ENCODE results near the gene HAND2.

Gene HAND2

DNA sequence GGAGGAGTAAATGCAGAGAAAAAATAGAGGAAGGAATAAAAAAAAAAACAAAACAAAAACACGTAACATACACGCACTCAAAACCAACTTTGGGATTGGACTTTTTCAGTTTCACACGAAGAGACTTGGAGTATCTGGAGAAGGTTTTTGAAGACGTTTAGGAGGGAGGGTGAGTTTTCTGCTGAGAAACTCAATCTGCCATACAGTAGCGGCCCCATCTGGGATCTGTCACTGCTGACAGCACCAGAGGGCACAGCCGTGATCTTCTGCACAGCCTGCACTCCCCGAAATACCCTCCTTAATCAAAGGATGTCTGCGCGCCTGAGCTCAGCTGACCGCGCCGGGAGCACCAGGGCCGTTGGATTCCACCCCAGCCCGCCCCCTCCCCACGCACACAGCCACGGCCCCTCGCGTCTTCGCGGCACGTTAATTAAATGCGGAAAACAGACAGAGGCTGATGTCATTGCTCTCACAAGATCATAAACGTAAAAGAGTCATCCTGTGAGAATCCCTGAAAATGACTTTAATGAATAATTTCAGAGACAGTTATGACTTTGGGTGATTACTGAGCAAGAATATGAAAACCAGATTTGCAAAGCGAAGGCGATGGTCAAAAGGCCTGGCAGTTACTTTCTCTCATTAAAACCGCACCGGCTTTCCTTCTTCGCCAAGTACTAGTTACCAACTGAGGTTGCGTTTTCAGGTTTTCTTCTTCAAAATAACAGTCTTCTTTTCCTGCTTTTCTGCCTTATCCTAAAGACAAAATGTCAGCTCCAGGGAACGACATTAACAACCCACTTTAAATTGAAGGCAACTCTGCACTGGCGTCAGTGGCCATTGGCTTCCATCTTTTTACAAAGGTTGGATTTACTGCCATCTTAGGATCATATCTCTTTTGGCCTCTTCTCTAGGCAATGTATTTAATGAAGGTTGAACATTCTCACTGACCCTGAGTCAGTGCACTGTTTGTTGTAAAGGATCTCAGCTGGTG lies 10.6 kb downstream of the HAND2 start:
- DNase-seq, result no peak

DNA sequence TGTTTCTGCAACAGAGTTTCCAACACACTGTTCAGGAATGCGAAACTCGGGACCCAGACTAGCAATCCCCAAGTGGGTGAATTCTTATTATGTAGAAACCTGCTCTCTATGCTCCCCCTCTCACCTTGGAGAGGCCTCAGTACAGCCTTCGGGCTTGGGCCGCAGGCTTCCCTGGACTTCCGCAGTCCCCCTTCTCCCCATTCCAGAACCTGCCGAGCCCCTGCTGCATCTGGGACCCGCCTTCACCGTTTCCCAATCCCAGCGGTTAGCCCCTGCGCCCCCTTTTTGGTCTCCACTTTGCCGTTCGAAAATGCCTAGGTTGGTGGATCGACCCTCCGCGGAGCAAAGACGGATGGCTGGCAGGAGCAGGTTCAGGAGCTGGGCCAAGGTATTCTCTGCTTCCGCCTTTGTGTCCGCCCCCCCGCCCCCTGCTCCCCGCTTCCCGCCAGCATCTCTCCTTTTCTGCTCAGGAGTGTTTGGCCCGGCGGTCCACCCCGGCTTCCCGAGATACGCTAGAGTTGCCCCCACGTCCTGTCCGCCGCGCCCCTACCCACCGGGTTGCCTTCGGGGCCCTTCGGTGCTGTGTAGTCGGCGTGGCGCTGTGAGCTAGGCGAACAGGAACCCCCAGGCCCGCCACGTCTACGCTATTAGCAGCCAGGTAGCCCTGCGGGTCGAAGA lies 11.5 kb downstream of the HAND2 start:
- DNase-seq, result no peak

DNA sequence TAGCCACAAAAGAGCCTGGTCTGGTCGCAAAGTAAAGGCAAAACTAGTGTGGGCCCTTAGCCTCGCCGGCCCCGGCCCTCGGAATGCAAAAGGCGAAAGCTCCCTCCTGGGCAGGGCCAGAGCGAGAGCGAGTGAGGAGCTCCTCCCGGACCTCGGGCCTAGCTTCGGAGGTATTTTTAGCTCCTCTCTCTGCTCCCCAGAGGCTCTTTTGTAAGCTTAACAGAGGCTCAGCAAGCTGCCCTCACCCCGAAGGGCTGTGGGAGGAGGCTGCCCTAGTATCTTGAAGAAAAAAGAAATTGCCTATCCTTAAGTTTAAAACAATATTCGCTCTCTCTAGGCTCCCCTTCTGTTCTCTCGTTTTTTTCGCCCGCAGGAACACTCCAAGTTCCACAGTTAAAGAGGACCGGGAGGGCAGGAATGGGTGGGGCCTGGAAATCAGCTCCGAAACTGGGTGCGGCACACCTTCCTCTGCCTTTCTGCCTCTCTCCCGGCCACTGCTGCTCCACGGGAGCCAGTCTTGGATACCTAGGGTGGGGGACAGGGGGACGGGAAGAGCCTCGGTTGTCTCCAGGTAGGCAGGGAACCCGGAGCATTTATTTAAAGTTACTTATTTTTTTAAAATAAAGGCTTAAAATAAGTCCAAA lies 12.1 kb downstream of the HAND2 start:
- no peak for DNase-seq

DNA sequence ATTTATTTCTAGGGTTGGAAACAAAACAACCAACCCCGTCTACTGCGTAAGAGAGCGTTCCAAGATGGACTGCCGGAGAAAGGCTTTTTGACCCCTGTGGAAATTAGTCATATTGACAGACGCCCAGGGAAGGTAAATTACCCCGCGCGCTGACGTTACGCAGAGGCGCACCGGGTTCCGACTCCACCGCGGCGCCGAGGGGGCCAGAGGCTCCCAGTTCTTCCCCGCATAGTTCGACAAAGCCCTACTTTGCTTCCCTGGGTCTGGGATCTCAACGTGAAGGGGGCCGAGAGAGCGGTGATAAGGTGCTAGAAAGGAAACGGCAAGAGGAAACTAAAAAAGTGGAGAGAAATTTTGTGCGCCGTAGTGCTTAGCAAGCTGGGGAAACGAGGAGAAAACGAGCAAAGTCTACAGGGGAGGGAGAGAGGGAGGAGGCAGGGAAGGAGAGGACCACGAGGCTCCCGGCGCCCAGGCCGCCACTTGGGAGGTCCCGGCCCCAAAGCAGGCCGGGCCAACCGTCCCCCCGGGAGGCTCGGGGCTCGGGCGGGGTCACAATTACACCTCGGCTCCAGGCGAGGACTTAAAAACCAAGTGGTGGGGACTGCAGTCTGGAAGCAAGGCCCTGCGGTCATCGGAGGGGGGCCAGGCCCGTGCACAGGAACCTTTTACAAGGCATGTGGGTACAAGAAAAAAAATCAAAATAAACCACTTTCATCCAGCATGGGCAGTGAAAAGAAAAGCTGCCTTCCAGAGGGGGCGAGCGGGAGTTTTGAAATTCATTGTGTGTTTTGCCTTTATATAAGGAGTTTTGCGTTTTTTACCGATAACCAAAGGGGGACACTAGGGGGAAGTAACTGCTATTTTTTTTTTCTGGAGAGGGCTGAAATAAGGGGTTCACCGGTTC lies 13.2 kb downstream of the HAND2 start:
- DNase-seq, result no peak

- DNase-seq, result no peak
Measured at GRCh38 chr4:173515458-173515857, 14.6 kb downstream of the HAND2 start.

- DNase-seq, result no peak
Measured at GRCh38 chr4:173514641-173515217, 15.3 kb downstream of the HAND2 start.

- no peak for DNase-seq
Measured at GRCh38 chr4:173513651-173514050, 16.4 kb downstream of the HAND2 start.

- no peak for DNase-seq
Measured at GRCh38 chr4:173511787-173512361, 18.2 kb downstream of the HAND2 start.

- DNase-seq, result no peak
Measured at GRCh38 chr4:173509036-173510001, 20.7 kb downstream of the HAND2 start.

GRCh38 chr4:173508386-173509035 lies 21.5 kb downstream of the HAND2 start:
- DNase-seq, result no peak

DNA sequence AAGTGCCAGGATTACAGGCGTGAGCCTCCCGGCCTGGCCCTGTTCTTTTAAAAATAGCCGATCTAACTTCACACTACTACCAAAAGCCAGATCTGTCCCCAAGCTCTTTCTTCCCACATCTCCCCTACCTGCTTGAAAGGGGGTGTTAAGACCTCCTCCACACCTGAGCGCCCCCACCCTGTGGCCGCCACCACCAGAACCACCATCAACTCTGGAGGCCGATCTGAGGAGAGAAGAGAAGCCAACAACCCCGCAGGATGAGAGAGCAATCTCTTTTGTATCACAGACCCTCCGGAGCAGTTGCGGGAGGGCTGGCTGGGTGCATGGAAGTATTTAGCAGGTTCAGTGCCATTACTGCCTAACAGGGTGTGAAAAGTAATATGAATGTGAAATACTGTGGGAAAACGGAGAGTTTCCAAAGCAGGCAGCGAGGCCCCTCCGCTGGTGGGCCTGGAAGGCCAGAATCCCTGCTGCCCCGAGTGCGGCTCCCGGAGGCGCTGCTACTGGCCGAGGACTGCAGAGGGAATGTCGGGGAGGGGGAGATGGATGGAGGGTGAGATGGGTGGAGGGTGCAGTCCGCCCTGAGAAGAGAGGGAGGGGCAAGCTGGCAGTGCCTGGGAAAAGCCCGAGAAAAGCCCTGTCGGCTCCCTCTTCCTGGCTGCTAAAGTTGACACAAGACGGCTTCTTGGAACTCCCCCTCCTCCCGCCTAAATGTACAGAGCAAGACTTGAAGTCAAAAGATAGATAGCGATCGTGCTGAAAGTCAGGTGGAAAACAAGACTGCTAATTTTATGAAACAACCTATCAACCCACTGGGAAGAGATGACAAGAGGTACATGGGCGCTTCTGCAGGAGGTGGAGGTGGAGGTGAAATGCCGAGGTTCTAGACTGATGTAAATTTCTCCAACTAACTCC lies 22.3 kb downstream of the HAND2 start:
- no peak for DNase-seq

GRCh38 chr4:173506597-173507211 lies 23.3 kb downstream of the HAND2 start:
- no peak for DNase-seq

- DNase-seq, result peak; percentile 35
Measured at GRCh38 chr4:173505924-173506518, 24.0 kb downstream of the HAND2 start.

- DNase-seq, result no peak
Measured at GRCh38 chr4:173504181-173504503, 25.9 kb downstream of the HAND2 start.

DNA sequence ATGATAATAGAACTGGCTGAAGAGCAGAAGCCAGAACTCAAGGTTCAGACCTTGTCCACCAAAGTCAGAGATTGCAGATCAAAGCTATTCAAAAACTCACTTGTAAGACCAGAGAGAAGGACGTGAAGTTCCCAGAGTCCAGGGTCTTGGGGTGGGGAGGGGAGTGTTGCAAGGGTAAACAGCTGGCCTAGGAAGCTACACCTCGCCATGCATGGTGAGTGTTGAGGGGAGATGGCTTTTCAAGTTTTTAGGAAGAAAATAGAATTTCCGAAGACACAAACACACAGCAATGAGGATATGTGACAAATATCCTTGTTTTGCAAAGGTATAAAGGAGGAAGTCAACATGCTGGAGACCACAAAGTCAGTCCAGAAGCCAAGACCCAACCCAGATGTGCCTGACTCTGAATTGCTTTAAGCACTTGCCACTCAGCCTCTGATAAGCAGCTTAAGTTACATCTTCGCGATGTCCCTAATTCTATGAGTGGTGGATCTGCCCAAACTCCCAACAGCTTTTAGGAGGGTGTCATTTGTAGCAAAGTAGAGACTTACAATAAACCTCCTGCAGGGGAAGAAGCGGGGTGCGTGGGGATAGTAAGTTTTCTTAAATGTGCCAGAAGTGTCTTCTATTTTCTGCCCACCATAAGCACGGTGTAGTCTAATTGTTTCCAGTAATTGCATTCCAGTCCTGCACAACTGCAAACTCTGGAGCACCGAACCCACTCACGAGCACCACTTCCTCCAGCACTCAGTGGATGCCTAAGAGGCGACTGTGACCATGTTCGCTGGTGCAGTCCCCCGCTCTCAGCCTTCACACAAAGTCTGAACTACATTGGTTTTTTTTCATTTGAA lies 26.5 kb downstream of the HAND2 start:
- no peak for DNase-seq

- no peak for DNase-seq
Measured at GRCh38 chr4:173502282-173502681, 27.7 kb downstream of the HAND2 start.

DNA sequence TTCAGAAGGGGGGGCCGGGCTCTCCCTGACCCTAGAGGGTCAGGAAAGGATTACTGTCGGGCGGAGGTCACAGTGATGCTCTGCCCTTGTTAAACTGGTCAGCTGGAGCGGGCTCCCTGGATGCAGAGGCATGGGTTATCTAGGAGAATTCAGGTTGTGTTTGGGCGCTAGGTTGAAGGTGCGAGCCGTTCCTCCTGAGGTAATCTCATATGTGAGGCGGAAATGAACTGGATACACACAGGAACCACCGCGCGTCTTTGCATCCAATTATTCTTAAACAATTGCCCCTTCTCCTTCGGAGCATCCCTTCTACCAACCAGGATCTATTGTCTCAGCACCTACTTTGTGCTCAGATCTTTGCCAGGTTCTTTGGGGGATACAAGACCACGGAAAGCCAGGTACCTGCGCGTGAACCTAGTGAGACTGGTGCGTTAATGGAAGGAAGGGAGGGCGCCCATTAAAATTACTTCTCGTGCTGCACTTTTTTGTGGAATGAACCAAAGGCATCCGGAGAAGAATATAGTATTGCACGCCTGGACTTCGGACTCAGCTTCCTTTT lies 28.4 kb downstream of the HAND2 start:
- DNase-seq, result no peak

Data from HCEC 1CT (cell line).